Neural cell (in vitro differentiated cells): Measurements from ENCODE around the gene ABAT. TPM values are rescaled to one million over a fixed set of nuclear protein-coding genes. Genes with fewer than 3 reads are reported as not detected.

Experiments
- H2AFZ ChIP-seq: fragments of 200-600, 300-800 bp; sonication (generic), shearing (Covaris generic); 2 replicates; pipeline ENCODE4 v1.6.0; 2014; ENCODE audit warnings: low read depth, mild to moderate bottlenecking, antibody characterized with exemption, low read length, moderate library complexity
- H3F3A ChIP-seq: fragments of 200-600 bp; shearing (Covaris generic); 2 replicates; pipeline ENCODE4 v1.6.1; 2016; ENCODE audit warnings: mild to moderate bottlenecking, moderate library complexity, mixed read lengths, antibody characterized with exemption, low read length; ENCODE audit not compliant: insufficient read depth, poor library complexity, severe bottlenecking
- H3K27ac ChIP-seq: fragments of 200-600, 300-800 bp; sonication (generic), shearing (Covaris generic); 2 replicates; pipeline ENCODE4 v1.5.1; 2014; ENCODE audit warnings: mild to moderate bottlenecking, low read length, moderate library complexity
- H3K27me3 ChIP-seq: fragments of 300-800, 200-600 bp; sonication (generic), shearing (Covaris generic); 2 replicates; pipeline ENCODE4 v1.6.0; 2014; ENCODE audit warnings: mild to moderate bottlenecking, low read depth, low read length, moderate library complexity; ENCODE audit not compliant: insufficient read depth
- H3K36me3 ChIP-seq: fragments of 300-800, 200-600 bp; sonication (generic), shearing (Covaris generic); 2 replicates; pipeline ENCODE4 v1.5.1; 2014; ENCODE audit warnings: mild to moderate bottlenecking, antibody characterized with exemption, low read length, moderate library complexity; ENCODE audit not compliant: insufficient read depth
- H3K4me2 ChIP-seq: fragments of 300-800, 200-600 bp; sonication (generic), shearing (Covaris generic); 2 replicates; pipeline ENCODE4 v1.6.0; 2014; ENCODE audit warnings: mild to moderate bottlenecking, low read length
- H3K4me3 ChIP-seq: fragments of 300-800, 200-600 bp; sonication (generic), shearing (Covaris generic); 2 replicates; pipeline ENCODE4 v1.5.1; 2014; ENCODE audit warnings: mild to moderate bottlenecking, low read length, moderate library complexity
- H3K79me2 ChIP-seq: fragments of 200-600 bp; shearing (Covaris generic); replicated peaks from 2 replicates; pipeline ENCODE4 v1.6.0; 2014; ENCODE audit warnings: mild to moderate bottlenecking, low read length, moderate library complexity; ENCODE audit not compliant: insufficient read depth
- H3K9ac ChIP-seq: fragments of 300-800, 200-600 bp; sonication (generic), shearing (Covaris generic); 2 replicates; pipeline ENCODE4 v1.6.1; 2016; ENCODE audit warnings: mild to moderate bottlenecking, low read length, mixed read lengths
- H3K9me2 ChIP-seq: fragments of 200-600 bp; shearing (Covaris generic); 2 replicates; pipeline ENCODE4 v1.6.1; 2016; ENCODE audit warnings: mild to moderate bottlenecking, low read length, mixed read lengths; ENCODE audit not compliant: insufficient read depth
- H3K9me3 ChIP-seq: fragments of 200-600, 300-800 bp; sonication (generic), shearing (Covaris generic); 2 replicates; pipeline ENCODE4 v1.6.1; 2016; ENCODE audit warnings: mild to moderate bottlenecking, mixed run types, low read length, moderate library complexity, mixed read lengths
- H4K20me1 ChIP-seq: fragments of 200-600 bp; shearing (Covaris generic); 2 replicates; pipeline ENCODE4 v1.6.1; 2016; ENCODE audit warnings: mild to moderate bottlenecking, mixed run types; ENCODE audit not compliant: insufficient read depth
- CTCF ChIP-seq: fragments of 450-650 bp; IDR thresholded peaks from 2 replicates; pipeline ENCODE4 v1.5.1; 2014; ENCODE audit warnings: antibody characterized with exemption, mild to moderate bottlenecking, moderate library complexity; ENCODE audit not compliant: poor library complexity, severe bottlenecking
- EP300 ChIP-seq: fragments of 450-650 bp; conservative IDR thresholded peaks from 2 replicates; pipeline ENCODE4 v1.6.1; 2014; ENCODE audit warnings: antibody characterized with exemption, mild to moderate bottlenecking, moderate library complexity; ENCODE audit not compliant: poor library complexity, severe bottlenecking
- EZH2 ChIP-seq: fragments of 200-600, 300-800 bp; shearing (Covaris generic), sonication (generic); IDR thresholded peaks from 2 replicates; pipeline ENCODE4 v1.6.1; 2014; ENCODE audit warnings: antibody characterized with exemption, low read length, borderline replicate concordance, mild to moderate bottlenecking; ENCODE audit not compliant: insufficient read depth, poor library complexity, severe bottlenecking
- MXI1 ChIP-seq: fragments of 450-650 bp; conservative IDR thresholded peaks from 2 replicates; pipeline ENCODE4 v1.6.1; 2014; ENCODE audit warnings: antibody characterized with exemption, mild to moderate bottlenecking; ENCODE audit not compliant: poor library complexity, severe bottlenecking
- POLR2AphosphoS5 ChIP-seq: IDR thresholded peaks from 2 replicates; pipeline ENCODE4 v1.6.1; 2012
- RAD21 ChIP-seq: fragments of 450-650 bp; conservative IDR thresholded peaks from 2 replicates; pipeline ENCODE4 v1.6.1; 2014; ENCODE audit warnings: antibody characterized with exemption, mild to moderate bottlenecking, moderate library complexity
- REST ChIP-seq: IDR thresholded peaks from 2 replicates; pipeline ENCODE4 v1.6.1; 2012; ENCODE audit warnings: borderline replicate concordance
- SMC3 ChIP-seq: fragments of 450-650 bp; conservative IDR thresholded peaks from 2 replicates; pipeline ENCODE4 v1.6.1; 2014; ENCODE audit warnings: antibody characterized with exemption, mild to moderate bottlenecking, moderate library complexity; ENCODE audit not compliant: poor library complexity
- TAF1 ChIP-seq: IDR thresholded peaks from 2 replicates; pipeline ENCODE4 v1.6.1; 2012; ENCODE audit warnings: low read depth
- polyA plus RNA-seq: library from polyadenylated mRNA; depleted of rRNA; stranded (reverse); fragments of >200 nt; gene quantifications from 2 replicates; pipeline ENCODE4 v1.2.3, GENCODE V29; 2014

The ABAT gene
- polyA plus RNA-seq, 1 donor from 2014 or later, result 125 TPM

GRCh38 chr16:8691728-8692127, 17.3 kb downstream of the ABAT start:
- H3K79me2 ChIP-seq, result no peaks in the 10 kb centered on the region
- no peaks in the 10 kb centered on the region for H3K36me3 ChIP-seq
- TF ChIP-seq CTCF (no peak), RAD21 (no peak), MXI1 (no peak), REST (no peak), EP300 (no peak), EZH2 (no peak), SMC3 (no peak), TAF1 (no peak), POLR2AphosphoS5 (no peak)

GRCh38 chr16:8694795-8695728, 20.6 kb downstream of the ABAT start:
- H2AFZ ChIP-seq, result no peak overlapping the region
- no peaks in the 10 kb centered on the region for H3K27me3 ChIP-seq
- H3F3A ChIP-seq, result no peaks in the 10 kb centered on the region
- no peaks in the 10 kb centered on the region for H3K9me2 ChIP-seq
- H3K9ac ChIP-seq, result no peak overlapping the region
- H4K20me1 ChIP-seq, result no peaks in the 10 kb centered on the region
- no peaks in the 10 kb centered on the region for H3K36me3 ChIP-seq
- H3K79me2 ChIP-seq, result no peaks in the 10 kb centered on the region
- no peak overlapping the region for H3K4me3 ChIP-seq
- no peak for TF ChIP-seq CTCF
- TF ChIP-seq RAD21, result no peak
- no peak for TF ChIP-seq EP300
- TF ChIP-seq MXI1, result no peak
- TF ChIP-seq TAF1, result no peak
- TF ChIP-seq EZH2, result no peak
- no peak for TF ChIP-seq POLR2AphosphoS5
- peaks cover 4% of the 10 kb centered on the region for H3K9me3 ChIP-seq
- no peak overlapping the region for H3K27ac ChIP-seq
- no peak overlapping the region for H3K4me2 ChIP-seq

More at GRCh38 chr16:8691728-8692127, 17.3 kb downstream of the ABAT start:
- H4K20me1 ChIP-seq, result no peaks in the 10 kb centered on the region
- H3K9me2 ChIP-seq, result no peaks in the 10 kb centered on the region
- no peak overlapping the region for H3K27ac ChIP-seq
- H3K9me3 ChIP-seq, result peaks cover 11% of the 10 kb centered on the region
- no peak overlapping the region for H3K4me3 ChIP-seq
- no peak overlapping the region for H3K4me2 ChIP-seq
- no peak overlapping the region for H2AFZ ChIP-seq
- H3K9ac ChIP-seq, result no peak overlapping the region
- H3F3A ChIP-seq, result no peaks in the 10 kb centered on the region
- no peaks in the 10 kb centered on the region for H3K27me3 ChIP-seq
